GM21717 (cell line): ENCODE results near the gene ITGA6.

Experiments used
- ATAC-seq: cut with Tn5 transposase; IDR thresholded peaks from one replicate; pipeline ENCODE4 v1.9.1; 2021; ENCODE audit warnings: mild to moderate bottlenecking, moderate library complexity; ENCODE audit not compliant: unreplicated experiment

ITGA6 gene

GRCh38 chr2:172439509-172439860, 12.1 kb downstream of the ITGA6 start:
- ATAC-seq = no peak

- ATAC-seq = no peak
These were observed 12.5 kb downstream of the ITGA6 start for GRCh38 chr2:172439911-172440310.

GRCh38 chr2:172440795-172441194, 13.4 kb downstream of the ITGA6 start:
- ATAC-seq = no peak

GRCh38 chr2:172442072-172442895, 14.9 kb downstream of the ITGA6 start:
- no peak for ATAC-seq

DNA sequence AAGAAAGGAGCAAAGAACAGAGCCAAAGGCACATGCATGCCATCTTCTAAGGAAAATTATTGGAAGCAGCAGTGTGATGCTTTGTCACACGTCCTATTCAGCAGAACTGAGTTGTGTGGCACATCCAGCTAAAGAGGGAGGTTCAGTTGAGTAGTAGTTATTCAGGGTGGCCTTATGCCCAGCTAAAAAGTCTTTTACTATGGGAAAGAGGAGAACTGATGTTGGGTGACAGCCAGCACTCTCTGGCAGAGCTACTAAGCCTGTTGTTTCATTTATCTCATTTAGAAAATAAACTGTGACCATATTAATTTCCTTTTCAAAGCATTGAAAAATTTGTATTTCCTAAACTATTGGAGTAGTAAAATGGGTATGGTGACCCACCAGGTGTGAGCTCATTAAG, 18.5 kb downstream of the ITGA6 start:
- ATAC-seq = no peak

DNA sequence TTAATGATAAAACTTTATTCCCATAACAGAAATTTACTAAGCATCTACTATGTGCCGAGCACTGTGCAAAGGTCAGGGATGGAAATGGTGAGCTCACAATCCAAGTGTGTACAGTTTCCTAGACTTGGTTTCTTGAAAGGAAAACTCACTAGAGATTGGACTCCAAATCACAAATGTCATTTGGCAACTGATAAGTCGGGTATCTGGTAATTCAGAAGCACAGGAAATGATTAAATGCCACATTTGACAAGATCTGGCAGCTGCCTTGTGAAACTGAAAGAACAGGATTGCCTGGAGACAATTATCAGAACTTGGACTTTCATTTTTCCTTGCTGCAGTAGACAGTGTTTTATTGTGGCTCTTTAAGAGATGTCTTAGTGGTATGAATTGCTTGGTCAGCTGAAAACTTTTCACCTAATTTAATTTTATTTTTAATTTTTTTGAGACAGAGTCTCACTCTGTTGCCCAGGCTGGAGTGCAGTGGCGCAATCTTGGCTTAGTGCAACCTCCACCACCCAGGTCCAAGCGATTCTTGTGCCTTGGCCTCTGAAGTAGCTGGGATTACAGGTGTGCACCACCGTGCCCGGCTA, 19.2 kb downstream of the ITGA6 start:
- no peak for ATAC-seq

DNA sequence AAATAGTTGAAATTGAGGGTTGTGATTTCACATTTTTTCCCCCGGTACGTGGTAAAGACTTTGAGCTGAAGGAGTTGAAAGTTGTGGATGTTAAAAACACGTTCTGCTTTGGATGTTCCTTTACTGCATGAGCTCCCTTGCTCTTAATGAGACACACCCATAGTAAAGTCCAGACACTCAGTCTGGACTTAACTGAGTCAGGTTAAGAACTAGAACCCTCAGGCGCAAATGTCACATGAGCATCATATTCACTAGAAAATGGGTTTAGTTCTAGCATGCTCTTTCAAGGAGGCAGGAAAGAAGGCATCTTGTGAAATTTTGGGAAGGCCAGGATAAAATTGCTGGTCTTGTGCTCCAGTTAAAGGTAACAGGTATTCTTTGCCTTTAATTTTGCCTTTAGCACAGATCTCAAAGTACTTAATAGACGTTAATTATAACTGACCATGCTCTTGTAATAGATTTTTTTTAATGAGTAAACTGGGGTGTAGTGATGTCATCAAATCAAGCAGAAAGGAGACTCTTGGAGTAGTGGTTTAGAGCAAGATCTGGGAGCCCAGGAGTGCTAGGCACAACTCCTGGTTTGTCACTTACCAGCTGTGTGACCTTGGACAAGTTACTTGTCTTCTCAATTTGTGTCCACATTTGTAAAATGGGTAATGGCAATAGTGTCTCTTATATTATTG, 20.6 kb downstream of the ITGA6 start:
- ATAC-seq = no peak

DNA sequence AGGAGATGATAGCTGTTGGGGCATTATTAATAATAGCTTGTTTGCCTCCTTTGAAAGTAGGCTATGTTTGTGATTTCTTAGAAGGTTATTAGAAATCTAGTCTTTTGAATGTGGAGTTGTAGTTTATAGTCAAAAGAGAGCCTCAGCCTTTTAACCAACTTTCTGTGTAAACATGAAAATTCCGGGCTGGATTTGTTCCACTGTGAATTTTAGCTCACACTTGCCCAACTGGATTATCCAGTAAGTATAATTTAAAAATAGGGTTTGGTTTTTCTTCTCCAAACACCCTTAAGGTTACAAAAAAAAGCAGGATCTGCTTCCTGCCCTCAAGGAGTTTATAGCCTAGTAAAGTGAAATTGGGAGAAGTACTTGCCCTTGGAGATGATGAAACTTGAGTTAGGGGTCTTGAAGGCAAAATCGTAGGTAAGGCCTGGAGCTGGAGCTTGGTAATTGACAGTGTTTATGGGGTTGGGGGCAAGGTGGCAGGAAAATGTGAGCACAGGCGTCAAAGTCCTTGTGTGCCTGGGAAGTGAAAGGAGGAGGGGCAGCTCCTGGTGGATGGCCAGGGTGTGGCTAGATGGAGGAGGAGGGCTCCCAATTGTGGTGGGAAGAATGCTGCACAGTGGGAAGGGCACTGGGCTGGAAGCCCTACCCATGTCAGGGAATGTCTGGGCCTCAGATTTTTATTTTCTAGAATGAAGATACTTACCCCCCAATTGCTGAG, 21.3 kb downstream of the ITGA6 start:
- no peak for ATAC-seq

GRCh38 chr2:172449911-172450550, 22.6 kb downstream of the ITGA6 start:
- ATAC-seq = no peak

GRCh38 chr2:172451923-172452322, 24.5 kb downstream of the ITGA6 start:
- ATAC-seq = no peak

DNA sequence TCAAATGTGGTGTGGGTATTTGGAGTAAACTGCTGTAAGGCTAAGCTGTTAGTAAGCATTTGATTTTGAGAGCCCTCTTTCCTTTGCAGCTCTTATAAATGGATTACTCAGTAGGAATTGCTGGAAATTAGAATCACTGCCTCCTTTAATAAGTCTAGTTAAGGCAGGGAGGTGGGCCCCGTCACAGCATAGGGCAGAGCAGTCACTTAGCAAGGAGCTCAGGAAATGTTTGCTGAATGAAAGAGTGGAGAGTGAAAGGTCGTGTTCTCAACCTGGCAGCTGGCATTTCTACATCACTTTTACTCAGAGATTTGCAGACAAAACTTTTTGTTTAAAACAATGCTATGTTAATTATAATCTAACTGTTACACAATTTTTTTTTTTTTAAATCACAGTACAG, 25.5 kb downstream of the ITGA6 start:
- ATAC-seq = no peak

GRCh38 chr2:172454404-172455120, 27.2 kb downstream of the ITGA6 start:
- no peak for ATAC-seq

- ATAC-seq = no peak
These were observed 27.7 kb downstream of the ITGA6 start for GRCh38 chr2:172455121-172455515.

GRCh38 chr2:172456002-172456401, 28.6 kb downstream of the ITGA6 start:
- no peak for ATAC-seq

DNA sequence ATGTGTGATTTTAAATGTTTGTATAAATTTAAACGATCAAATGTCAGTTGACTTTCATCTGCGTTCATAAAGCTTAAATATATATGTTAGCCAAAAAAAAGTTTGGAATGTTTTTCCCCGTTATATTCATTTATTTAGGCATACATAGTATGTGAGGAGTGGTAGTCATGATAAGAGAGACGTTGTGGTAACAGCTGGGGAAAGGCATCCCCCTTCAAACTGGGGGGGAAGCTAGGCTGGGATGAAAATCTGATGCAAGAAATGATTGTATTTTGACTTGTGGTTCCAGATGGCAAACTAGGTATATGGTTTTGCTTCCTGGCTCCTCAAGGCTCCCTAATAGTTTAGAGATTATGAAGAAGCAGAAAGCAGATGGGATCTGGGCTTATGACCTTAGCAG, 30.1 kb downstream of the ITGA6 start:
- no peak for ATAC-seq

DNA sequence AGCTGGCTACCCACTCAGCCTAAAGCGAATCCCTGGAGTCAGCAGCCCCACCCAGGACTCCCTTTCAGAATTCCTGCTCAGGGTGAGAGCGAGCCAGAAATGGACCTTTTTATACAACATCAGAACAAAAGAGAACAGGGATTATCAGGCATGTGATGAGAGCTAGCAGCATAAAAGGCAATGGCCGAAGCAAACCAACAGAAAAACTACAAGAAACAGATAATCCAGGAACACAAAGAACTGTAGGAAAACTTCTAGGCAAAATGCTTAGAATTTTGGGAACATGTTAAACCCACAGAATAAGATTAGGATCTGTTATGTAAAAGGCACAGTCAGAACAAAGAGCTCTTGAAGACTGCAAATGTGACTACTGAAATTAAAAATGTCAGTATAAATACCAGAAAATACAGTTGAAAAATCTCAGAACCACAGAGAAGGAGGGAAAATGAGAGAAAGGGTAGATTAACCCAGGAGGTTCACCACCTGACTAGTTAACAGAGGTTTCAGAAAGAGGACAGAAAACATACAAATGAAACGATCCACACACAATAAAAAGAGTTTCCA, 31.3 kb downstream of the ITGA6 start:
- ATAC-seq = no peak

DNA sequence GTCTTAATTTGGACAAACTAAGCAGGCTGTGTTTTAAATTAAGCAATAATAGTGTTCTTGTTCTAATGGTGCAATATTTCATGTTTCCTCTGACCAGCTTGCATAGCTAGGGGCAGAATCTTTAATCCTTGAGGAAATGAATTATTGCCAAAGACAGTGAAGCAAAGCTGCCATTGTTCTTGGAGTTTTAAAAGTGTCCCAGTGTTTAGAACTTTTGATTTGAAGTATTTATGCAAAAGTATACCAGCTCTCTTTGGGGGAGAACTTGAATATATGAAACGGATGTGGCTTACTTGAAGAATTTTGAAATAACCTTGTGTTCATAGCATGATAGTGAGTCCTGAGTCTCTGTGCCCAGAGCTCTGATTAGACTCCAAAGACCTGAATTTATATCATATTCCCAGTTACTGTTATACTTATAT, 33.4 kb downstream of the ITGA6 start:
- ATAC-seq = no peak

DNA sequence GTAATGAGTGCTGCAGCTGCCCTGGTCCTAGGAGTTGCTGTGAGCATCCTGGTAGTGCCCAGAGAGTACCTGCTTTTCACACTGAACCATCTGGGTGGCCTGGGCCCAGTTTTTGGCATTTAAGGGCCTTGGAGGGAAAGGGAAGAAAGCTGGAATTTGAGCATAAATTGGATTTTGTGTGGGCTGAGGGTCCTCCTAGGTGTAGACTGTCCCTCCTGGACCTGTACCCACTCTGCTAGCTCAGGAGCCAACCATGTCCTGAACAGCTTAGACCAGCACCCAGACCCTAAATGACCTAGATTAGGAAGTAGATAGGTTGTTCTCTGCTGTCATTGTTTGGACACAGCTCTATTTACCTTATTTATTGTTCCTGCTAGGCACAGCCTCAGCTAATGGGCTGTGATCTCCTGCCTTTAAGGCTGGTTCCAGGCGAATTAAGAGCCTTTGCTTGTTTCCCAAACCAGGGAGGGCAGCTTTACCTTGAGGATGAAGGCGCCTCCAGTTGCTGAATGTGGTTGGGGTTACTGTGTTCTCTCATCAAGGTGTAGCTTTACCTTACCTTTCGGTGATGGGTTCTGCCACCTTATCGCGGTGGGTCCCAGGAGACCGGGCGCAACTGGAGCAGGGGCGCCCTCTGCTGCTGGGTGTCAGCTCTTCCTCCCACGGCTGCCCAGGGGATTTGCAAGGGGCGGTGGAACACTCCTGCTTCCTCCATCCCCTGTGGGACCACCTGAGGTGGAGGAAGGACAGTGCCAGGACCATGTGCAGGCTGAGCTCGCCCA, 34.4 kb downstream of the ITGA6 start:
- peak; percentile 49 for ATAC-seq

DNA sequence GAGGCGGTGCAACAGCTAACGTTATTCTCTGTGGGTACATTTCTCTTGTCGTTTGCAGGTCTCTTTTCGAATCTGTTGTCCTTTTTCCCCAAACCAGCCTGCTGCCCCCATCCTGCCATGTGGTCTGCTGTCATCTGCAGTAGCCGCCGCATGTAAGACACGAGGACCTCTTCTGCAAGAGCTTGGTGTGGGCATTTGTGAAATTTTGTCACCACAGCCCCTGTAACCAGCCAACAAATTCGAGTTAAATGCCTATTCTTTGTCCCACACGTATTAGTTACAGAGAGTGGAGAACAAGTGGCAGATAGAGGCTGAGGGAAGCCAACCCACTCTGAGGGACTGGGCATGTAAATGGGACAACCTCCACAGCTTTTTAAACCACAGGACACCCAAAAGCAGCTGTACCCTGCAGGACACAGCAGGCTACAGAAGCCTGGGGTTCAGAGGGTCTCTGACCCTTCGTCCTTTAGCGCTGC, 35.0 kb downstream of the ITGA6 start:
- ATAC-seq = no peak
